ENCODE measurements around the gene RAB11FIP2.

RAB11FIP2 gene

DNA sequence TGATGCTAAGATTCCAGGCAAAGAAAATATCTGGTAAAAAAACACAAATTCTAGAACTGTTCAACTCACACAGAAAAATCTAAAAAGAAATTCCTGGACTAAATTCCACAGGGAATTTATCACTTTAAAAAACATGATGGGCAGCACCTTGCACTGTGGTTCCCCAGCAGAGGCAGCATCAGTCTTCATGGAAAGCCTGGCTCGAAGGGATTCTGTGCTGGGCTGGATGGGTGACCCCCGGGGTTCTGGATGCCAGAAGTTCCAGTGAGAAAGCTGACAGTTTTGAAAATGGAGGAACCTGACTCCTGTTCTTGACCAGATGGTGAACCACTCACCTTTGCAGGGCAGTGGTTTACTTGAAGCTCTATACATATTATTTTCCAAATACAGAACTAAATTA, 52.0 kb downstream of the RAB11FIP2 start:
- no peak for TF ChIP-seq CTCF (IDR thresholded peaks at IDR 0.05)

DNA sequence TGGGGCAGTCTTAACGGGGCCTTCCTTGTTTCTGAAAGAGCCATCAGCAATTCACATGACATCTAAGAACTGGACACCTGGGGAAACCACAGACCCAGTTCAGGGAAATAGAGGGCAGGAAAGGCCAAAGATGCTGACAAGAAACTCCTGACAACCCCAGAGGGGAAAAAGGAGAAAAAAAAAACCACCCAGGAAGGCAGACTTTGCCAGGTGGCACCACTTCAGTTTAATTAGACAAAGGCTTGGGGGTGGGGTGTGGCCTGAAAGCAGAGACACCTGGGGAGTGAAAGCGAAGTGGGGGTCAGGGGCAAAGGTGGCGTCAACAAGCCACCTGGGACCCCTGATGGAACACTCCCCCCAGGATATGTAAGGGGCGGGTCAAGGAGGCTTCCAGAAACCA, 53.6 kb downstream of the RAB11FIP2 start:
- no peak for TF ChIP-seq CTCF (IDR thresholded peaks at IDR 0.05)

GRCh38 chr10:117991701-117992100, 55.0 kb downstream of the RAB11FIP2 start:
- no peak for TF ChIP-seq CTCF (IDR thresholded peaks at IDR 0.05)

- no peak for TF ChIP-seq CTCF (IDR thresholded peaks at IDR 0.05)
Observed at GRCh38 chr10:117989962-117990361, 56.8 kb downstream of the RAB11FIP2 start.

DNA sequence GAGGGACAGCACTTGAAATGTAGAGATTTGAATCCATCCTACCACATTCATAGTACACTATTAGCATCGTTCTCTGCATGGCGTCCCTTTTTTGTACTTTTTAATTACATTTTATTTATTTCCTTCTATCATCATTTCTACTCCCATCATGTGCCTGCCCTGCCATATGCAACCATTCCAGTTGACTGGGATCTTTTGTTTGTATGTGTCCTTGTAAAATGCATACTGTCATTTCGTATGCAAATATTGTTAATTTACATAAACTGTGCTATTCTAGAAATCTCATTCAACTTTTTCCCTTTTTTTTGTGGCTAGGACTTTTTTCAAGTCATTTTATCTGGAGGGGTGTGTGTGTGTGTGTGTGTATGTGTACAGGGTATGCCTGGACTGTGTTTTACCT, 57.9 kb downstream of the RAB11FIP2 start:
- TF ChIP-seq CTCF (IDR thresholded peaks at IDR 0.05) = no peak

DNA sequence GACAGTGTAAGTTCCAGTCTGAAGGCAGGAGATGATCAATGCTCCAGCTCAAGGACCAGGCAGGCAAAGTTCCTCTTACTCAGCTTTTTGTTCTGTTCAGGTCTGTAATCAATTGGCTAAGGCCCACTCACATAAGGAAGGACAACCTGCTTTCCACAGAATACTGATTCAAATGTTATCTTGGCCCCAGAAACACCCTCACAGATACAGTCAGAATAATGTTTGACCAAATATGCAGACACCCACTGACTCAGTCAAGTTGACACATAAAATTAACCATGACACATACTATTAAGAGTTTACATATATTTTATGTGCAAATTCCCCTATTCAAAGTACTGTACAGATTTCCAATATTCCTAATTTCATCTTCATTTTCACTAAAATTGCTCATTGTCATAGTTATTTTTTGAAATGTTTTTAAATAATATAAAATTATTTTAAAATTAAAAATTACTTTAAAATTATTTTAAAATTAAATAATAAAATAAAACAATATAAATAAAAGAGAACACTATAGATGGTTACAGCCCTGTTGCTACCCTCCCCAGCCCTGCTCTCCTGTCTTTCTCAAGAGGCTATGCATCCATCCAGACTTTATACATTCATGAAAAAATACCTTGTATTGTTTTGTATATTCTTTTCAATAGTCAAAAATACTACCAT, 59.4 kb downstream of the RAB11FIP2 start:
- no peak for TF ChIP-seq CTCF (IDR thresholded peaks at IDR 0.05)

- no peak for TF ChIP-seq CTCF (IDR thresholded peaks at IDR 0.05)
Observed at GRCh38 chr10:117983961-117984360, 62.8 kb downstream of the RAB11FIP2 start.

All from LNCAP (cell line).